GM19438 (cell line): ENCODE data around the gene BCL6B.
"Not testable (repeated sequence)": the region's sequence is repeated elsewhere in the genome, so short reads cannot be mapped to it uniquely, and the experiment has no call there.

Experiments used
- ATAC-seq: cut with Tn5 transposase; IDR thresholded peaks from one replicate; pipeline ENCODE4 v1.9.1; 2021; ENCODE audit warnings: low read depth; ENCODE audit not compliant: unreplicated experiment

Gene BCL6B

GRCh38 chr17:7026471-7027115 is 3.7 kb downstream of the BCL6B start:
- no peak for ATAC-seq

- no peak for ATAC-seq
Measured at GRCh38 chr17:7027335-7027734, 4.5 kb downstream of the BCL6B start.

- no peak for ATAC-seq
Measured at GRCh38 chr17:7029096-7029495, 6.2 kb downstream of the BCL6B start.

GRCh38 chr17:7029659-7030058 is 6.8 kb downstream of the BCL6B start:
- no peak for ATAC-seq

GRCh38 chr17:7034955-7035590 is 12.2 kb downstream of the BCL6B start:
- ATAC-seq, result peak; percentile 13

GRCh38 chr17:7035591-7036368 is 12.9 kb downstream of the BCL6B start, which contains the start of gene SLC16A13:
Gene SLC16A13, plus strand, starts transcription at chr17:7036015. Its CDS starts 368 bp downstream, at chr17:7036383.
- ATAC-seq, result peak; percentile 90

- no peak for ATAC-seq
Measured at GRCh38 chr17:7038025-7038862, 15.4 kb downstream of the BCL6B start.

GRCh38 chr17:7039832-7040231 is 17.0 kb downstream of the BCL6B start:
- no peak for ATAC-seq

GRCh38 chr17:7041607-7042500 is 19.0 kb downstream of the BCL6B start:
- ATAC-seq, result no peak

GRCh38 chr17:7042501-7043181 is 19.8 kb downstream of the BCL6B start:
- no peak for ATAC-seq

GRCh38 chr17:7043182-7043496 is 20.3 kb downstream of the BCL6B start:
- no peak for ATAC-seq

GRCh38 chr17:7043497-7044198 is 20.8 kb downstream of the BCL6B start, which contains the start of gene SLC16A11:
Gene SLC16A11, minus strand, starts transcription at chr17:7044092. Its CDS starts 579 bp downstream, at chr17:7043513.
- no peak for ATAC-seq

- ATAC-seq, result no peak
Measured at GRCh38 chr17:7045492-7046126, 22.8 kb downstream of the BCL6B start.

- no peak for ATAC-seq
Measured at GRCh38 chr17:7046127-7046724, 23.4 kb downstream of the BCL6B start.

GRCh38 chr17:7046725-7047397 is 24.0 kb downstream of the BCL6B start:
- ATAC-seq, result not testable (repeated sequence)

- no peak for ATAC-seq
Measured at GRCh38 chr17:7047566-7047965, 24.7 kb downstream of the BCL6B start.

GRCh38 chr17:7048968-7049367 is 26.1 kb downstream of the BCL6B start:
- no peak for ATAC-seq
